ENCODE results near the gene ZDHHC7. TPM values are rescaled to one million over a fixed set of nuclear protein-coding genes. Genes with fewer than 3 reads are reported as not detected.

ZDHHC7 gene
- total and polyA plus RNA-seq, 9 donors, result 23.9 to 54.5 (median 32.7) TPM

- no peaks in the 10 kb centered on the region for H3K27me3 ChIP-seq
- no peaks in the 10 kb centered on the region for H3K9me3 ChIP-seq
- intact Hi-C loops (cut with DNase I), result no loop called here
- DNase-seq, result peak in 1 of 5 donors; percentile 30
- H3K4me3 ChIP-seq, result no peak overlapping the region
- TF ChIP-seq CTCF (IDR thresholded peaks at IDR 0.05) (no peak), EP300 (IDR thresholded peaks at IDR 0.05) (no peak), POLR2A (IDR thresholded peaks at IDR 0.05) (no peak)
- 89 to 97% (median 94%) methylated on average over 8 of the region's 8 CpGs for WGBS, 3 donors
- H3K4me1 ChIP-seq (ENCODE audit: insufficient read depth), result peaks cover 15% of the 10 kb centered on the region
- H3K27ac ChIP-seq, result no peak overlapping the region
- no peaks in the 10 kb centered on the region for H3K36me3 ChIP-seq
Measured at GRCh38 chr16:84995663-84996062, 15.7 kb downstream of the ZDHHC7 start.

DNA sequence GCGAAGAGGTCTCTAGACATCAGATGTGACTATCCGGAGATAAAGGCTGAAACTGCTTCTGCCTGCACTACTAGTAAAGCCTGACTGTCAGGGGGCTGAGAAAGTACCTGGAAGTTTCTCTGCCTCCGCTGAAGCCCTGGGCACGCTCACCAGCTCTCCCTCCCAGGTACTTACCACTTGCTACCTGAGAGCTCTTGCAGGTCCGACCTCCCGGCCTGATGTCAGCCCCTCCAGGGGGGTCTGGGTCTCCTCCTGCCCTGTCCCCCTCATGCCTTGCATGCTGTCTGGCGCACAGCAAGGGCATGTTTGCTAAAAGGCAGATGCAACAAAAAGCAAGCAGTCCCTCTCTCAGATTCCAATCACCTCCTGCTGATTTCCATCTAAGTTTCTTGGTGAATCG, 17.4 kb downstream of the ZDHHC7 start:
- 92 to 94% (median 93%) methylated on average over 7 to 8 of the region's 8 CpGs for WGBS, 3 donors
- peaks cover 13% of the 10 kb centered on the region for H3K4me1 ChIP-seq (ENCODE audit: insufficient read depth)
- intact Hi-C loops (cut with DNase I), result no loop called here

DNA sequence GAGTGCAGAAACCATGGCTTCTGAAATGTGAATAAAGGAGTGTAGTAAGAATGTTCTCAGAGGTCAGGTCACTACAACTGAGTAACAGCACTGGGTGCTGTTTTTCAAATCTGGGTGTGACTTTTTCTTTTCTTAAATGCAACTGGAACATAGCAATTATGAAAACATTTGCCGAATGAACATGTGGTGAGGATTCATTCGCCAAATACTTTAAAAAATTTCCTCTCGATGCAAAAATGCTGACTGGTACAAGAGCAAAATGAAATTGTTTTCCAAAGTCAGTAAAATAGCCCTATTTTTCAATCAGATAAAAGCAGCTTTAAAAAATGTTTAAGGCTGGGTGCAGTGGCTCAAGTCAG, 18.6 kb downstream of the ZDHHC7 start:
- H3K27ac ChIP-seq, result no peak overlapping the region
- no peak for DNase-seq
- no peaks in the 10 kb centered on the region for H3K27me3 ChIP-seq
- intact Hi-C loops (cut with DNase I), result no loop called here
- H3K36me3 ChIP-seq, result no peaks in the 10 kb centered on the region
- H3K4me1 ChIP-seq (ENCODE audit: insufficient read depth), result peaks cover 13% of the 10 kb centered on the region
- TF ChIP-seq POLR2A (IDR thresholded peaks at IDR 0.05) (no peak), EP300 (IDR thresholded peaks at IDR 0.05) (no peak), CTCF (IDR thresholded peaks at IDR 0.05) (no peak)
- no peaks in the 10 kb centered on the region for H3K9me3 ChIP-seq
- H3K4me3 ChIP-seq, result no peak overlapping the region
- 15 to 35% (median 20%) methylated on average over 3 of the region's 3 CpGs for WGBS, 3 donors

More for the DNA sequence above, 17.4 kb downstream of the ZDHHC7 start:
- no peak for DNase-seq
- Histone ChIP-seq H3K27me3 (no peaks in the 10 kb centered on the region), H3K36me3 (no peaks in the 10 kb centered on the region), H3K4me3 (no peak overlapping the region), H3K27ac (no peak overlapping the region), H3K9me3 (no peaks in the 10 kb centered on the region)
- TF ChIP-seq CTCF (IDR thresholded peaks at IDR 0.05) (no peak), EP300 (IDR thresholded peaks at IDR 0.05) (no peak)

- DNase-seq, result no peak
- TF ChIP-seq CTCF (IDR thresholded peaks at IDR 0.05) (no peak), POLR2A (IDR thresholded peaks at IDR 0.05) (no peak), EP300 (IDR thresholded peaks at IDR 0.05) (no peak)
- 94% methylated on average over 9 of the region's 9 CpGs for WGBS, 3 donors
- no peaks in the 10 kb centered on the region for H3K27me3 ChIP-seq
- peaks cover 13% of the 10 kb centered on the region for H3K4me1 ChIP-seq (ENCODE audit: insufficient read depth)
- H3K9me3 ChIP-seq, result no peaks in the 10 kb centered on the region
- intact Hi-C loops (cut with DNase I), result no loop called here
- H3K4me3 ChIP-seq, result no peak overlapping the region
- H3K36me3 ChIP-seq, result no peaks in the 10 kb centered on the region
- H3K27ac ChIP-seq, result no peak overlapping the region
Measured at GRCh38 chr16:84990782-84991181, 20.6 kb downstream of the ZDHHC7 start.
